K562 (cell line): ENCODE results near the gene ARHGAP22.

Experiments used
- ATF7 ChIP-seq: fragments of 450-650 bp; IDR thresholded peaks from 2 replicates; pipeline ENCODE4 v1.7.1; 2014; ENCODE audit warnings: mild to moderate bottlenecking, moderate library complexity
- BACH1 ChIP-seq: fragments of 200-800 bp; sonication (Bioruptor generic); IDR thresholded peaks from 2 replicates; pipeline ENCODE4 v1.6.1; 2016; ENCODE audit warnings: missing genetic modification characterization, missing compliant biosample characterization
- MAZ ChIP-seq, 2 experiments: fragments of 450-650 bp in 1 of 2; sonication (generic) in 1 of 2; formaldehyde crosslinking; IDR thresholded peaks in 1 of 2; conservative IDR thresholded peaks in 1 of 2; 2 replicates each; pipeline versions ENCODE4 v1.4.0 to v1.5.0; 2020; ENCODE audit warnings: mild to moderate bottlenecking in 1 of 2, missing genetic modification reagents in 1 of 2
- POLR2A ChIP-seq: fragments of 450-650 bp; conservative IDR thresholded peaks from 2 replicates; pipeline ENCODE4 v1.6.1; 2016
- RCOR1 ChIP-seq, 2 experiments: IDR thresholded peaks; 2 replicates each; pipeline ENCODE4 v1.6.1; 2012; ENCODE audit warnings: low read depth in 2 of 2, low read length in 2 of 2, borderline replicate concordance in 1 of 2, improper control_type of control experiment in 1 of 2
- ZNF584 ChIP-seq: fragments of 200-800 bp; sonication (Bioruptor generic); IDR thresholded peaks from 2 replicates; pipeline ENCODE4 v1.6.1; 2016; ENCODE audit warnings: low read depth, mild to moderate bottlenecking, missing genetic modification characterization, missing compliant biosample characterization
- TF ChIP-seq, protein P1 (sequence below), 3 experiments: IDR thresholded peaks in 2 of 3; conservative IDR thresholded peaks in 1 of 3; 2 replicates each; pipeline ENCODE4 v1.5.1; 2011 to 2012; ENCODE audit warnings: low read length in 3 of 3, mild to moderate bottlenecking in 3 of 3, control low read depth in 2 of 3, improper control_type of control experiment in 1 of 3, inconsistent platforms in 1 of 3, low read depth in 1 of 3, mixed read lengths in 1 of 3, moderate library complexity in 1 of 3; ENCODE audit not compliant: insufficient read depth in 2 of 3
- TF ChIP-seq, protein P2 (sequence below): fragments of 450-650 bp; IDR thresholded peaks from 2 replicates; pipeline ENCODE4 v1.6.1; 2018; ENCODE audit not compliant: partially characterized antibody

DNA sequence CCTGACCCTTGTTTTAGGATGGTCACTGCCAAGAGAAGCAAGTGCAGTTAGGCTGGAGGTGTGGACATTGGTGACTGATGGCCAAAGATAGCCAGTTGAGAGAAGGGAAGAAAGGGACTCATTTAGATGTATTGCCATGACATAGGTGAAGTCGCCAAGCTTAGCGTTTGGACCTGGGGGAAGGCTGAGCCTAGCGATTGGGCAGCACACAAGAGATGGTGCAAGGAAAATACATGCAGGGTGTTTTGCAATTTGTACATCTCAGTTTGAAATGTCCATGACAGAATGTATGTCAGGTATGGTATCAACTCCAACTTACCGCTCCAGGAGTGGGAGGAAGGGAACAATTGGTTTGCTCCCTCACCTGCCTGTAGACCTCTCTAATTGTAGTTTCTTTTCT, 164.1 kb downstream of the ARHGAP22 start:
- TF ChIP-seq MAZ (CRISPR knock-in tag; conservative IDR thresholded peaks at IDR 0.05 in 1 of 2, IDR thresholded peaks at IDR 0.05 in 1 of 2) (no peak), ZNF584 (CRISPR knock-in tag) (no peak), RCOR1 (IDR thresholded peaks at IDR 0.05; ENCODE audit: borderline replicate concordance in 1 of 2, low read depth in 2 of 2, low read length in 2 of 2) (no peak), POLR2A (no peak), BACH1 (tag) (no peak), ATF7 (no peak)
- TF ChIP-seq, protein P1, sequence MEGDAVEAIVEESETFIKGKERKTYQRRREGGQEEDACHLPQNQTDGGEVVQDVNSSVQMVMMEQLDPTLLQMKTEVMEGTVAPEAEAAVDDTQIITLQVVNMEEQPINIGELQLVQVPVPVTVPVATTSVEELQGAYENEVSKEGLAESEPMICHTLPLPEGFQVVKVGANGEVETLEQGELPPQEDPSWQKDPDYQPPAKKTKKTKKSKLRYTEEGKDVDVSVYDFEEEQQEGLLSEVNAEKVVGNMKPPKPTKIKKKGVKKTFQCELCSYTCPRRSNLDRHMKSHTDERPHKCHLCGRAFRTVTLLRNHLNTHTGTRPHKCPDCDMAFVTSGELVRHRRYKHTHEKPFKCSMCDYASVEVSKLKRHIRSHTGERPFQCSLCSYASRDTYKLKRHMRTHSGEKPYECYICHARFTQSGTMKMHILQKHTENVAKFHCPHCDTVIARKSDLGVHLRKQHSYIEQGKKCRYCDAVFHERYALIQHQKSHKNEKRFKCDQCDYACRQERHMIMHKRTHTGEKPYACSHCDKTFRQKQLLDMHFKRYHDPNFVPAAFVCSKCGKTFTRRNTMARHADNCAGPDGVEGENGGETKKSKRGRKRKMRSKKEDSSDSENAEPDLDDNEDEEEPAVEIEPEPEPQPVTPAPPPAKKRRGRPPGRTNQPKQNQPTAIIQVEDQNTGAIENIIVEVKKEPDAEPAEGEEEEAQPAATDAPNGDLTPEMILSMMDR (IDR thresholded peaks at IDR 0.05 in 2 of 3, conservative IDR thresholded peaks at IDR 0.05 in 1 of 3; ENCODE audit: insufficient read depth in 2 of 3, low read depth in 1 of 3, low read length in 3 of 3) = no peak
- TF ChIP-seq, protein P2, sequence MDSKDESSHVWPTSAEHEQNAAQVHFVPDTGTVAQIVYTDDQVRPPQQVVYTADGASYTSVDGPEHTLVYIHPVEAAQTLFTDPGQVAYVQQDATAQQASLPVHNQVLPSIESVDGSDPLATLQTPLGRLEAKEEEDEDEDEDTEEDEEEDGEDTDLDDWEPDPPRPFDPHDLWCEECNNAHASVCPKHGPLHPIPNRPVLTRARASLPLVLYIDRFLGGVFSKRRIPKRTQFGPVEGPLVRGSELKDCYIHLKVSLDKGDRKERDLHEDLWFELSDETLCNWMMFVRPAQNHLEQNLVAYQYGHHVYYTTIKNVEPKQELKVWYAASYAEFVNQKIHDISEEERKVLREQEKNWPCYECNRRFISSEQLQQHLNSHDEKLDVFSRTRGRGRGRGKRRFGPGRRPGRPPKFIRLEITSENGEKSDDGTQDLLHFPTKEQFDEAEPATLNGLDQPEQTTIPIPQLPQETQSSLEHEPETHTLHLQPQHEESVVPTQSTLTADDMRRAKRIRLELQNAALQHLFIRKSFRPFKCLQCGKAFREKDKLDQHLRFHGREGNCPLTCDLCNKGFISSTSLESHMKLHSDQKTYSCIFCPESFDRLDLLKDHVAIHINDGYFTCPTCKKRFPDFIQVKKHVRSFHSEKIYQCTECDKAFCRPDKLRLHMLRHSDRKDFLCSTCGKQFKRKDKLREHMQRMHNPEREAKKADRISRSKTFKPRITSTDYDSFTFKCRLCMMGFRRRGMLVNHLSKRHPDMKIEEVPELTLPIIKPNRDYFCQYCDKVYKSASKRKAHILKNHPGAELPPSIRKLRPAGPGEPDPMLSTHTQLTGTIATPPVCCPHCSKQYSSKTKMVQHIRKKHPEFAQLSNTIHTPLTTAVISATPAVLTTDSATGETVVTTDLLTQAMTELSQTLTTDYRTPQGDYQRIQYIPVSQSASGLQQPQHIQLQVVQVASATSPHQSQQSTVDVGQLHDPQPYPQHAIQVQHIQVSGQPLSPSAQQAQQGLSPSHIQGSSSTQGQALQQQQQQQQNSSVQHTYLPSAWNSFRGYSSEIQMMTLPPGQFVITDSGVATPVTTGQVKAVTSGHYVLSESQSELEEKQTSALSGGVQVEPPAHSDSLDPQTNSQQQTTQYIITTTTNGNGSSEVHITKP = no peak
